Measurements from ENCODE around the gene SNAI3. TPM values are rescaled to one million over a fixed set of nuclear protein-coding genes. Genes with fewer than 3 reads are reported as not detected.
A peak's percentile ranks its signal among the peaks of the same experiment; 100 is the strongest.

Gene SNAI3
- polyA plus RNA-seq, 3 donors: 0.59 to 0.94 (median 0.78) TPM

DNA sequence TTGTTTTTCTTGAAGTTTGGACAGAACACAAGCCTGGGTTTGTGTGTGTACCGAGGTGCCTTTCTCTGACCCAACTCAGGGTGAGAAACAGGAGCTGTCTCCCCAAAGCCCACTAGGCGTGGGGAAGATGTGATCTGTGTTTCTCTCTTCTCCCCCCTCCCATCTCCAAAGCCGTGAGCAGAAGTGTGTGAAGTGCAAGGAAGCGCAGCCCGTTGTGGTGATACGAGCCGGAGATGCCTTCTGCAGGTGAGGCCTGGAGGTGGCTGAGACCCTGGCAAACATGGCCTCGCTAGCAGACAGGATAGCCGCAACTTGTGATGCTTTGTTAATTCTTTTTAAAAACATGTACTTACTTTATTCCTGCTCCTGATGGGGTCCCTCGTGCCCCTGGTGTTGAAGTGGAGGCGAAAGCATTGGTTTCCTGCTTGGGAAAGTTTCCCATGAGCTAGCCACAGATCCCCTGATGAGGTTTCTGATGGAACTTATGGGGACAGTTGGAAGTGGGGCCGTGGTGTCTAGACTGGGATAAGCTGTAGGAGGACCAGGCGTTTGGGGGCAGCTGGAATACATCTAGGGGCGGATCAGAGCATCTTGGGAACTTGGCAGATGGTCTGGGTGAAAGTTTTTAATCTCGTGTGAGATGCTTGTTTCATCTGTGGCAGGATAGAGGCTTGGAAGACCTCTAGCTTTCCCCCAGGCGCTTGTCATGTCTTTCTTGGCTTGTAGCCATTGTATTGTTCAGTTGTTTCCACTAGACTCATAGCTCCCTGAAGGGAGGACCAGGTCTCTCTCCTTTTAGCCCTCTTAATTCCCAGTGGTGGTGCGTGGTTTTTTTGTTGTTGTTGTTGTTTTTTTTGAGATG lies 20.9 kb upstream of the SNAI3 start:
- DNase-seq (ENCODE audit: extremely low read depth in 1 of 11, low read depth in 9 of 11, low spot score in 4 of 11): no peak

DNA sequence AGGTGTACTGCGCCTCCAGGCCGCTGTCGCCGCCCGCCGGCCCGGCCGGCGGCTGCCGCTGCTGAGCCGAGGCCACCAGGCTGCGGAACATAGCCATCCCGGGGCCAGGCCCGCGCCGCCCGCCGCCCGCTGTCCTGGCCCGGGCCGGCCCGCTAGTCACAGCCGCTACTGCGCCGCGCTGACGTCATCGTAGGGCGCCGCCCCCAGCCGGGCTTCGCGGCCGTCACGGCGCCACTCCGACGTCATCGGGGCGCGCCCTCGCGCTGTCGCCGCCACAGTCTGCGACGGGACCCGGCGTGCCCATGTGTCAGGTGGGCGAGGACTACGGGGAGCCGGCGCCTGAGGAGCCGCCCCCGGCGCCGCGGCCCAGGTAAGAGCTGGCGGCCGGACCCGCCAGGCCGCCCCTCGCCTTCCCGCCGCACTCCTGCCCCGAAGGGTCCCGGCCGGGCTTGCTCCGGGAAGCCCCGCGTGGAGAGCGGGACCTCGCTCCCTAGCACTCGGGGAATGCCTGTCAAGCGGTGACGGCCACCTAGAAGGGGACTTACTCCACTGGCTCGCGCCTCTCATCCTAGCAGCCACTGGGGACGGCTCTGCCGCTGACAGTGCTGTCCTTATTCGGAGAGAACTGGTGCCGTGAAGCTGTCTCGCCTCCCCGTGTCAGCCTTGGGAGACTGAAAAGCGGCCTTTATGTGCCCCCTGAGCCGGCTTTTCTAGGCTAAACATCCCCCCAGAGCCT lies 20.1 kb upstream of the SNAI3 start, which contains the start of the genes CTU2 and RNF166:
CTU2 (plus strand) TSS at position 275 of the 736 bp plus-strand sequence; CDS start at position 303, 28 bp downstream.
RNF166 (minus strand) TSS at position 180 of the 736 bp plus-strand sequence; CDS start at position 97, 83 bp downstream.
- DNase-seq (ENCODE audit: extremely low read depth in 1 of 11, low read depth in 9 of 11, low spot score in 4 of 11): peak; percentile 71 to 90 (median 83)

DNA sequence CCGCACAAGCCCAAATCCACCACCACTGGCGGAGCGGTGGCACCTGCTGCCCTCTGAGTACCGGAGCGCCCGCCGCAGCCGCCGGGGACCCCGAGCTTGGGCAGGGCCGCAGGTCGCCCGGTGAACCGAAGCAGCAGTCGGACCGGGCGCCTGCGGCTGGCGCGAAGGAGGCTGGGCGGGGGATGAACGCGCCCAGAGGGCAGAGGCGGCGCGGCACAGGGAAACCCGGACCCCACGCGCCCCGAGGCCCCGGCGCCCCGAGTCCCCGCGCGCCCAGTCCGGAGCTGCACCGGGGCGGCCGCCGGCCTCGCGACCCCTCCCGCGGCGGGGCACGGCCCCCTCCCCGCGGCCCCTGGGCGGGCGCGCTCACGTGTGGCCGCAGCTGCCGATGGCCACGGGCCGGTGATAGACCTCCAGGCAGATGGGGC lies 19.5 kb upstream of the SNAI3 start:
- DNase-seq (ENCODE audit: extremely low read depth in 1 of 11, low read depth in 9 of 11, low spot score in 4 of 11): no peak

DNA sequence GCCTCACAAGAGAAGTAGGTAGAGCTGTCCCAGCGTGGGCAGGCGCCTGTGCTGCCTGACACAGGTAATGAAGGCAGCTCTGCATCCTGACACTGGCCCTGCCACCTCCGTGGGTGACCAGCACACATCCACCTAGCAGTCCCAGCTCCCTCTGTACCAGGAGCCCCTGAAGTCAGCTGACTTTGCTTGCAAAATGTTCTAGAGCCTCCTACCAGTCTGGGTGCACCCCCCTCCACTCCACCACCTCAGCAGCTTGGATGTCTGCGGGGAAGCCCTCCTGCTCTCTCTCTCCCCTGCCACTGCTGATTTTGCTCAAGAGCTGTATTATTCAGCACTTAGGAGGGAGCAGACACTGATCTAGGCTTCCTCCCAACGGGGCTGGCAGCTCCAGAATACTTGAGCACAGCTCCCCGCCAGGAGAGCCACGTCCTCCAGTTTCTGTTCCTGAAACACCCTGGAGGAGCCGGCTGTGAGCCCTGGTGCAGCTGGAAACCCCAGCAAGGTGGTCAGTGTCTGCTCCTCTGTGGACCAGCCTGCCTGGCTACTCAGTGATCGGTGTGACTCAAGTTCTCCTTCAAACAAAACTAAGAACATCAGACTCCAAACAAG lies 18.9 kb upstream of the SNAI3 start:
- no peak for DNase-seq (ENCODE audit: extremely low read depth in 1 of 11, low read depth in 9 of 11, low spot score in 4 of 11)

DNA sequence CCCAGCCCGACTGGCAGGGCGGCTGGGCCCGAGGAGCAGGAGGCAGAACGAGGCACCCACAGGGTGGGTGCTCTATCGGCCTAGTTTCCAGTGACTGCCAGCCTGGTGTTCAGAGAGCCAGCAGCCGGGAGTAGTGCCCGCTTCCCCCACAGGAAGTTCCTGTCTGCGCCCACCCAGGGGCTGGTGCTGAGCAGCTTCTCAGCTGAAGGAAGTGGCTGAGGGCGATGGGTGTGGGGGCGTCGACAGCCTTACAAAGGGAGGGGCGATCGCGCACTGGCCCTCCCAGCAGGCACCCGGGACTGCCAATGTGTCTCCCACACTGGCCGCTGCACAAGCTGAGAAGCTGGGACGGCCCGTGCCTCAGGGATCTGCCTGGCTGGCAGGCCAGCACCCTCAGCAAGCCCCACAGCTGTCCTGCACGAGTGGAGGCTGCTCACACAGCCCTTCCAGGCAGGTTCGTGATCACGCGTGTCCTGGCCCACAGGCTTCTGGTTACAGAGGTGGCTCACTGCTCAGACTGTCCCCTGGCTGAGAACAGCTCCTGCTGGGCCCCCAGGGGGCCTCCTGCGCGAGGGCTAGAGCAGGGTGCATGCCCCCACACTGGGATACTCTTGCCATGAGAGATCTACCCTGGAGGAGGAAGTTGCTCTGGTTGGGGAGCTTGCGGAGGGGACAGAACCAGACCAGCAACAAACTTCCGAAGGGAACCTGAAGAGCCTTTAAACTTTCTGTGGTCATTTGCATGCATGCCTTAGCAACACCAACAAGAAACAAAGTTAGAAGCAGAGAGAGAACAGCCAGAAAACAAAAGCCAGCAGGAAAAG lies 17.4 kb upstream of the SNAI3 start:
- no peak for DNase-seq (ENCODE audit: extremely low read depth in 1 of 11, low read depth in 9 of 11, low spot score in 4 of 11)

DNA sequence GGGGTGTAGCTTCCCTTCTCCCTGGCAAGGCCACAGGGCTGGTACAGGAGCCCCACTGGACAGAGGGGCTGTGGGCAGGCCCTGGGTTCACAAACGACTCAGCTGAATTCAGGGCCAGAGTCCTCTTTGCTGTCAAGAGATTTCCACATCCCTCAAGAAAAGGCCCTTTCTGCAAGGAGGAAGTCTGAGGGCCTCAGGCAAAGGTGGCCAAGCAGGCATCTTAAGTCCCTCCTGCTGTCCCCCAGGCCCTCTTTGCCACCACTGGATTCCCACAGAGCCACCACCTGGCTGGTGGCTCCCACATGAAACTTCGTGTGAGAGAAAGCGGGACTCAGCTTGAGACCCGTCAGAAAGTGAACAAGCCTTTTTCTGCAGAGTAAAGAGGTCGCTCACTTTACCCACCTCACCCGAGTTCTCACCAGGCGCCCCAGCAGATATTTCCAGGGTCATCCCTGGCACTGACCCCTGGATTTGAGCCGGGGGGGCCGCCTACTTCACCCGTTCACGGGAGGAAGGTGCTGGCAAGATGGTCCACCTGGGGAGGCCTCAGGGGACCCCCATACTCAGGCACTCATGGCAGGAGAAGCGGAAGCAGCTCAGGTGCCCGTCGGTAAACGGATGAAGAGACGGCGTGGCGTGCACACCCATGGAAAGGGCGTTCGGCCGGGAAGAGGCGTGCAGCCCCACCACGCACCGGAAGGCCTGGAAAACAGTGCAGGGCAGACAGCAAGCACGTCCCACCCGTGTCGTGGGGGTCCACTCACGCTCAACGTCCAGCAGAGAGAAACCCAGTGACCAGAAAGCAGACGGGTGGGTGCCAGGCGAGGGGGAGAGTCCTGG lies 16.3 kb upstream of the SNAI3 start:
- no peak for DNase-seq (ENCODE audit: extremely low read depth in 1 of 11, low read depth in 9 of 11, low spot score in 4 of 11)

DNA sequence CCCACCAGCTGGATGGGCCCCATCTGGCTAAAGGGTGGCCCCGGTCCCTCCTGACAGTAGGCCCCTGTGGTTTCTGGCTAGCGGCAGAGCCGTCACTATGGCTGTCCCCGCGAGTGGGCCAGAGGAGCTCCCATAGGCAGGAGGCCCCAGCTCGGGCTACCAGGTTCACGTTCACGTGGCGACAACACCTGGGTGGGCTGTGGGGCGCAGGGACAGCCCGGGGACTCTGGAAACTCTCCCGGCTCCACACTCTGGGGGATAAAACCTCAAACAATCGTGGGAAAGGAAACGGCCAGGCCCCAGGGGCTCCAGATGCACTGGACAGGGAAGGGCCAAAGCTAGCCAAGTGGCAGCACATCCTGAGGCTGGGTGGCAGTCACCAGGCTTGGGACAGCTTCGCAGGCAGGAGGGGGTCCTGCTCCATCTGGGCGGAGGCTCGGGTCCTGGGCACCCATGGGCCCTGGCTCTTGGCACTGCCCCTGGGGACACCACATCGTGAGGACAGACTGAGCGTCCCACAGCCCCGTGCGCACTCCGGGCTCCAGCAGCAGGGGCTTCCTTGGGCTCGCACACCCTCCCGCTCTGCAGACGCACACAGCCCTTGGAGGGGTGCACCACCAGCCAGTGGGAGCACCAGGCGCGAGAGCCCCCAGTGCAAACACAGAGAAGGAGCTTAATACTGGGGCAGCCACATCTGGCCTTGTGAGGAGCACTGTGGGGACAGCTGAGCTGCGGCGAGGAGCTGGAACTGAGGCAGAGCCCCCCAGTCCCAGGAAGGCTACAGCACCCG lies 15.5 kb upstream of the SNAI3 start:
- no peak for DNase-seq (ENCODE audit: extremely low read depth in 1 of 11, low read depth in 9 of 11, low spot score in 4 of 11)

DNA sequence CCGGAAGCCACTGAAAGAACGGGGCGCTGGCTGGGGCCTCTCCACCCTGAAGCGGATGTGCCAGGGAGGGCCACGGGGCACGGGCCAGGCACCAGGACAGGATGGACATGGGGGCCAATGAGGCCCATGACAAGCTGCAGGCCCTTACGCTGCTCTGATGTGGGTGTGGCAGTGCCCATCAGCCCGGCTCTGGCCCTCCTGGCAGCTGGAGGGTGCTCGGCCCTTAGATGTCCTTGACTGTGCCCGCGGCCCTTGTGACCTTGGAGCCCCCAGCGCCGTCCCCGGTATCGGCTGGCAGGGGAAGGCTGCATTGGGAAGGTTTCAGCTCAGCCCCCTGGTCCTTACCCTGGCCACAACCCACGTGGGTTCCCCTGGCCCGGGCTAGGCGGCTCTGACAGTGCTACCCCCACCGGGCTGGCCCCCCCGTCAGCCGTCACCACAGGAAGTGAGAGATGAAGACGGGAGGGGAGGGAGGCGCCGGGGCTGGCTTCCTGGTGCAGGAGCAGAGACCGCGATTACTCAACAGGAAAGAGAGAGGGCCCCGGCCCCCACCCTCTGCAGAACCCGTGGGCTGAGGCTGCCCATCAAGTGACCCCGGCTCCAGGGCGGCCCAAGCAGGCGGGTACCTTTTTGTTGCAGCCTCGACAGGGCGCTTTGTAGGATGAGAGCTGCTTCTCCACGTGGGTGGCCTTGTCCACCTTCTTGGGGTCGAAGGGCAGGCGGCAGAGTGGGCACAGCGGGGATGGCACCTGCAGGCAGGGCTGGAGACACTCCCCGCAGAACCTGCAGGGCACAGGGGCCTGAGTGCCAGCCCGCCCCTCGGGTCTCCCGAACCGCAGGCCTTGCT lies 14.6 kb upstream of the SNAI3 start:
- DNase-seq (ENCODE audit: extremely low read depth in 1 of 11, low read depth in 9 of 11, low spot score in 4 of 11): peak in 6 of 11 donors; percentile 19 to 47 (median 43)

DNA sequence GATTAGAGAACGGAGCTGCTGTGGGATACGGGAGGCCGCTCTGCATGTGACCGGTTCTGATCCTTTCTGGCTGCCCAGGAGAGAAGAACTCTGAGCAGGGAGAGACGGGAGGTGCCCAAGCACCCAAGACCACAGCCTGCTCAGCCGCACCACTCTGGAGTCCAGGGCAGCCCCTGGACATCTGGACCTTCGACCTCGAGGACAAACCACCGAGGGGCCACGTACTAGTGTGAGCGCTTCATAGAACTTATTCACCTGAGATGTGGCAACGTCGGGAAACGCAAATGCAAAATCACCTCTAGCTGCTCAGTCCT lies 14.0 kb upstream of the SNAI3 start:
- DNase-seq (ENCODE audit: extremely low read depth in 1 of 11, low read depth in 9 of 11, low spot score in 4 of 11): no peak

DNA sequence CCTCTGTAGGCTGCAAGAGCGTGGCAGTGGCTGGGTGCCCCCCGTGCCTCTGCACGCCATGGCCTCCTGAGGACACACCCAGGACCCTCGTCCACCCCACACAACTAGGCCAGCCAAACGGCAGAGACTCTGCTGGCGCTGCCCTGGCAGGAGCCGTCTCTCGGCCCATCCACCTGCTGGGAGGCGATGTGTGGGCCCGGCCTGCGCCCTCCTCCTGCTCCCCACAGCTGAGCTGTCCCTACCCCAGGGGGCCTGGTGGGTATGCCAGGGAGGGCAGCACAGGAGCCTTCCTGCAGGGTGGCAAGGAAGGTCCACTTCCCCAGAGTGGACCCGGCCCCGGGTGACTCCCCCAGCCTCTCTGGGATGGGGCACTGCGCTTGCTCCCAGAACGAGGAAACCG lies 12.9 kb upstream of the SNAI3 start:
- no peak for DNase-seq (ENCODE audit: extremely low read depth in 1 of 11, low read depth in 9 of 11, low spot score in 4 of 11)

DNA sequence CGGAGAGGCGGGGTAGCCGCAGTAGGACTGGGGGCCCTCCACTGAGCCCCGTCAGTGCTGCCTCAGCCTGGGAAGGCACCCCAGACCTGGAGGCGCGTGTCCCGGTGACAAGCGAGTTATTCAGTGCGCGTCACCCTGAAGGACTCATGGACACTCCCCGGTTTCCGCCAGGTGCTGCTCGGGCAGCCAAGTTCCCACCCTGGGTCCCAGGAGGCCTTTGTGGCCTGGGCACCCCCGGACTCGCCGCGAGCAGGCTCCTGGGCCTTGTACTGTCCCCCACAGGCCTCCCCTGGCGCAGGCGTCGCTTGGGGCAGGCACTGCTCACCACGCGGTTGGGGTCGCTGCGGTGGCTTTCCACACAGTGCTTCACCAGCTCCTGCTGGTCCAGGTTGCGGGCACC lies 12.3 kb upstream of the SNAI3 start:
- no peak for DNase-seq (ENCODE audit: extremely low read depth in 1 of 11, low read depth in 9 of 11, low spot score in 4 of 11)

DNA sequence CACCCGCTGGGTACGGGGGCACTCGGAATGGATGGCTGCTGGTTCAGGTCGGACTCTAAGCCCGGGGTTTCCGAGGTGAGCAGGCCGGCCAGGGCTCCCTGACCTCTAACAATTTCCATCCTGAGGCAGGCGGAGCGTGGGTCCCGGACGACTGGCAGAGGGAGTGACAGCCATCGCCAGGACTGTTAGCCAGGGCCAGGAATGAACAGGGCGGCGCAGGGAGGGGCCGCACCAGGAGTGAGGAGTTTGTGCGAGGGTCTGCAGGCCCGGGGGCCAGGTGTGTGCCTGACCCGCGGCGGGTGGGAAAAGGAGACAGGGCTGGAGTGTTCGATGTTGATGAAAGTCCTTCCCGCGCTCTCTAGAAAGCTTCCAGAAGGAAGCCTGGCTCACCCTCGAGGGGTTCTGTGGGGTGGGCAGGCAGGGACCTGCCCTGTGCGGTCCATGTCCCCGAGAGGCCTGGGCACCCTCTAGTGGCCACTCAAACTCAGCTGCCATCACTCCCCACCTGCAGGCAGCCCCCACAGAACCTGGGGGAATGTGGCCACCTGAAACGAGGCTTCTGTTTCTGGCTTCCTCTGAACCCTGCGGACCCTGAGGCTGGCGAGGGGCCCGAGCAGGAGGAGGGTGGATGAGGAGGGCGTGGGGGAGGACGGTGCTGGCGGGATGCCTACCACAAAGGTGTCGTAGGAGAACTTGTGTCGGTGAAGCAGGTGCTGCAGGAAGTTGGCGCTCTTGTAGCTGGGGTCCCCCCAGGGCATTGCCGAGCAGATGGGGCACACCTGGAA lies 11.7 kb upstream of the SNAI3 start:
- DNase-seq (ENCODE audit: extremely low read depth in 1 of 11, low read depth in 9 of 11, low spot score in 4 of 11): no peak

DNA sequence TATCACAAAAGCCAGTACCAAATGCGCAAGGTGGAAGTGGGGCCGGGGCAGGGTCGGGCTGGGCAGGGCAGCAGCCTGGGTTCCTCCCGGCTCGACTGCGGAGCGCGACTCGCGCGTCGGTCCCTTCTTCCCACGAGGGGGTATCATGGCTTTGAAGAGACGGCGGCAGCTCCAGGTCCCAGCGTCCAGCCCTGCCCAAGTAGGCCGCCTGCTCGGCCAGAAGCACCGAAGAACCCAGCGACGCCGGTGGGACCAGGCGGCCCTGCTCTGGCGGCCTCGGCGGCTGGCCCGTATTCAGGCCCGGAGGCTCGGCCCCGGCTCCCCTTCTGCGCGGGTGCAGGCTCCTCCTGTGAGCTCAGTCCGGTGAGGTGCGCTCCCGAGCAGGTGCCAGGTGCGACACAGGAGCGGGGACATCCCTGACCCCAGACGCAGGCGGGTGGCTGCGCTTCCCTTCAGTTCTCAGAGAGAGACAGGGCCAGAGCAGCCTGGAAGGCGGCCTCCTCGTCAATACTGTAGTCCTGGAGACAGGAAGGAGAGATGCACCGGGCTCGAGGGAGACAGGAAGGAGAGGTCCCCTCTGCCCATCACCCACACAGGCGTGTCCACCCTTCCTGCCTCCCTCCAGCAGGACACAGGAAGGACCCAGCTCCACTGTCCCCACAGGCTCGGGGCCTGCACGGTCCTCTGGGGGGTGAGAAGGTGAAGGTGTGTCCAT lies 11.0 kb upstream of the SNAI3 start:
- no peak for DNase-seq (ENCODE audit: extremely low read depth in 1 of 11, low read depth in 9 of 11, low spot score in 4 of 11)

DNA sequence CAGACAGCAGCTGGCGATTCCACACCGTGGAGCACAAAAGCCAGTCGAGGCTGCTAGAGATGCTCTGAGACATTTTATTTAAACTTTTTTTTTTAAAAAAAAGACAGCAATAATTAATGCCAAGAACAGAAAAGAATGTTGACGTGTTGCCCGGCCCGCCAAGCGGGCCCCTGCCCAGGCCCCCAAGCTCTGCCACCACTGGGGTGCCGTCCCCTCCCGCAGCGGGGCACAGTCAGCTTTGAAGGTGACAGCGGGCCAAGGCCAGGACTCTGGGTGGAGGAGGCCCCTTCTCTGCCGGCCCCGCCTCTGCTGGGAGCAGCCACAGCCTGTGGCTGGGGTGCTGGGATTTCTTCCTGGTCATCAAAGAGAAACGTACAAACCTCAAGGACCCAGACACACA lies 10.1 kb upstream of the SNAI3 start:
- DNase-seq (ENCODE audit: extremely low read depth in 1 of 11, low read depth in 9 of 11, low spot score in 4 of 11): no peak

DNA sequence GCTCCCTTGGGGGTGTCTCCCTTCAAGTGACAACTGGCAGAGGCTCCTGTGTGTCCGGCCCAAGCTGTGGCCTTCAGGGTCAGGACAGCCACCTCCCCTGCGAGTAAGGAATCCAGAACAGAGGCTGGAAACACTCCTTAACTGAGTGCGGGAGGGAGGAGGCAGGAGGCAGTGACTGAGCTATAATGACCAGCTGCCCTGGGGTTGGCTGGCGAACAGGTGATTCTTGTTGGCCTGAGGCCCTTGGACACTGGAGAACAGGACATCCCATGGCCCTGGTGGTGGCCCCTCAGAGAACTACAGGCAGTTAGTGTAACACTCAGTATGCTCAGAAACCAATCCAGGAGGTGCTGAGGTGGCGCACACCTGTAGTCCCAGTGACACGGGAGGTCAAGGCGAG lies 9.4 kb upstream of the SNAI3 start:
- DNase-seq (ENCODE audit: extremely low read depth in 1 of 11, low read depth in 9 of 11, low spot score in 4 of 11): no peak
